GM21447 (cell line): Measurements from ENCODE around the gene CRYGD.
"Not testable (repeated sequence)": the region's sequence is repeated elsewhere in the genome, so short reads cannot be mapped to it uniquely, and the experiment has no call there.

Source experiments
- ATAC-seq: cut with Tn5 transposase; IDR thresholded peaks from one replicate; pipeline ENCODE4 v1.9.1; 2021; ENCODE audit not compliant: unreplicated experiment

The CRYGD gene

DNA sequence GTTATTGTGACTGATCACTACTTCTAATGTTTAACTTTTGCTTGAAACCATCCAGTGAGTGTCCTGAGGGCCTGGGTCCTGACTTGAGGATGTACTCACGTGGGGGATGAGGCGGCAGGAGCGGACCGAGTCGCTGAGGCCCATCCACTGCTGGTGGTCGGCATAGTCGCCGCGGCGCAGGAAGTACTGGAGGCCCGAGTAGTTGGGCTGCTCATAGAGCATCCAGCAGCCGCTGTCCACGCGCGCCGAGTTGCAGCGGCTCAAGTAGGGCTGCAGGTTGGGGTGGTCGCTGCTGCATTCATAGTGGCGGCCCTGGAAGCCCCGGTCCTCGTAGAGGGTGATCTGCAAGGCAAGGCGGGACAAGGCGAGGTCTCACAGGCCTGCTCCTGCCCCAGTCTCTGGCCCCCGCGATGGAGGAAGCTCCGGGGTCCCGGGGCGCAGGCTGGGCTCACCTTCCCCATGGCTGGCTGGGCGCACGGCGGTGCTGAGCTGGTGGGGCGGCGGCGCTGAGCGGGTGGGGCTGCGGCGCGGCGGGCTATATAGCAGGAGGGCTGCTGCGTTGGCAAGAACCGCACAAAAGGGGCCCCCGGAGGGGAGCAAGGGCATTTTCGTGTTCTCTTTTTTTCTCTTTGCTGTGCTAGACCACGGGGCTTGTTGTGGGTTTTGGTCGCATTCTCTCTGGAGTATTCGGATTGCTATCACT, at the start of gene CRYGD:
Gene CRYGD, minus strand, starts transcription at position 512 of the 703 bp plus-strand sequence. Its CDS starts 51 bp downstream, at position 461.
- not testable (repeated sequence) for ATAC-seq

DNA sequence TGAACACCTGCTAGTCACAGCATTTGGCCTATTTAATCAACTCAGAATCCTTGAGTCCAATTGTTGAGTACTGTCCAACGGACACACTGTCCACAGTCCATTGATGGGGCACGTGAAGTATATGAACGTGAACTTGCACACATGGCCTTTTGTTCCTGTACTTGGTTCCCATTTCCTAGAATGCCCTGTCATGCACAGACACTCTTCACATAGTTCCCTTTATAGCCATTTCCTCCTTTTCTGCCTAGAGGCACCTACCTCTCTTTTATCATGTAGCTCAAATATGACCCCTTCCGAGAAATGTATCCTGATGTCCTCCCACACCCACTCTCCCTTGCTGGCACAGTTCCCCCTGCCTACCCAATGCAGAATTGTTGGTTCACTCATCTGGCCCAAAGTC, 47.8 kb upstream of the CRYGD start:
- ATAC-seq, result no peak

DNA sequence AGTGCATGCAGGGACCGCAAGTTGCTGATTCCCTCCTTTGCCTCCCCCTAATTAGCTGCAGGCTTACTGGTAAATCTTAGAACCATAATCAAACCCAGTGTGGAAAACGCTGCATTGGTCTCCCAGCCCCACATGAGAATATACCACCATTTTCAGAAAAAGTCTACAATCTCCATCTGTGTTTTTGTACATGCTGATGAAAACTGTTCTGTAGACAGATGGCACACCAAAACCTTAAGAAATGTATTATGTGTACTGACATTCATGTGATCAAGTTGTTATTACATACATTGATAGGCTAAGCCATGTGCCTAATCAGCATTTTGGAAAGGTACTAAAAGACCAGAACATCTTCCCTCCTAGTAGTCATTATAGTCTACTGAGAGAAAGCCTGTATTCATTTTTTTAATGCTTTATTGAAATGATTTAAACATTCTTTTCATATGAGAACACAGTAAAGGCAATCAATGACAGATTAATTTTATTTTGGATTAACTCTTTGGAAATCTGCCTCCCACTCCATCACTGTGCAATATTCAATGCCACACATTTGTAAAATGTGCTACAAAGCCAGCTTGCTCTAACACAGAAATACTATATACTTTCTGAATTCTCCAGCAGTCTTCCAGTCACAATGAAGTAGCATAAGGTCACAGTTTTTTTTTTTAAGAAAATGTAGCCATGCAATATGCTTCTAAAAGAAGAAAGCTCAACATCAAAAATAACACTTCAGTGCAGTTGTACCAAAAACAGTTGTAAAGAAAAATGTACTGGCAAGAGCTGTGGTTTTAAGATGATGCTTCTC, 40.8 kb upstream of the CRYGD start:
- ATAC-seq, result no peak

DNA sequence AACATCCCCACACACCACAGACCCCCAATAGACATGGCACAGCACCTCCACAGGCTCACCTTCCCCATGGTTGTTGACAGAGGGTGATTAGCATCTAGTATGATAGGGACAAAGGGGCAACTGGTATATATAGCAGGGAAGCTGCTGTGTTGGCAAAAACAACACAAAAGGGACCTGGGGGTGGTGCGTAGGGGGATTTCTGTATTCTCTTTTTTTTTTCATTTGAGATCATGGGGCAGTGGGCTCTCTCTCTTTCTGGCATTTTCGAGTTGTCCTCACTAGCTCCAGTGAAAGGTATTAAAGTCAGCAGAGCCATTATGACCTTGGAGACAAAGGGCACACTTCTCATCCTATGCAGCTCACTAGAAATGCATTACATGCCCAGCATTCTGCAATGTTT, 39.2 kb upstream of the CRYGD start, which contains the start of gene CRYGA:
Gene CRYGA, minus strand, starts transcription at position 101 of the 400 bp plus-strand sequence. Its CDS starts 33 bp downstream, at position 68.
- ATAC-seq, result no peak

DNA sequence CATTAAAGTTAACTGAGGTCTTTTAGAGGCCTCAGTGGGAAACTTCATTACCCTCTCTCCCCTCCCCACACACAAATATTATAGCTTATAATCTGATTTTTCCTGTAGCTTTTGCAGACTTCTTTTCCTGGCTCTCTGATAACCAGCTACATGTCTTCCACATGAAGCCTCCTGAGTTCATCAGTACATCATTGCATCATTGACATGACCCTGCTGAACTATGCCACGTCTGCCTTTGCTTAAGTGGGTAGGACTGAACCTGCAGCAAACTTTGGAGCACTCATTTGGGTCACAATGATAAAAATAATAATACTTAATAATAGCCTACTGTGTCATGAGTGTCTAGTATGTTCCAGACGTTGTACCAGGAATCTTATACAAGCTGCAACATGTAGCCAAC, 32.1 kb upstream of the CRYGD start:
- no peak for ATAC-seq

DNA sequence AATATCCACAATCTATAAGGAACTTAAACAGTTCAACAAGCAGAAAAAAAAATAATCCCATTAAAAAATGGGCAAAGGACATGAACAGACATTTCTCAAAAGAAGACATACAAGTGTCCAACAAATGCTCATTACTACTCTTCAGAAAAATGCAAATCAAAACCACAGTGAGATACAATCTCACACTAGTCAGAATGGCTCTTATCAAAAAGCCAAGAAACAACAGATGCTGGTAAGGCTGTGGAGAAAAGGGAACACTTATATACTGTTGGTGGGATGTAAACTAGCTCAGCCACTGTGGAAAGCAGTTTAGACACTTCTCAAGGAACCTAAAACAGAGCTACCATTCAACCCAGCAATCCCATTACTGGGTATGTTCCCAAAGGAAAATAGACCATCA, 28.8 kb upstream of the CRYGD start:
- no peak for ATAC-seq

DNA sequence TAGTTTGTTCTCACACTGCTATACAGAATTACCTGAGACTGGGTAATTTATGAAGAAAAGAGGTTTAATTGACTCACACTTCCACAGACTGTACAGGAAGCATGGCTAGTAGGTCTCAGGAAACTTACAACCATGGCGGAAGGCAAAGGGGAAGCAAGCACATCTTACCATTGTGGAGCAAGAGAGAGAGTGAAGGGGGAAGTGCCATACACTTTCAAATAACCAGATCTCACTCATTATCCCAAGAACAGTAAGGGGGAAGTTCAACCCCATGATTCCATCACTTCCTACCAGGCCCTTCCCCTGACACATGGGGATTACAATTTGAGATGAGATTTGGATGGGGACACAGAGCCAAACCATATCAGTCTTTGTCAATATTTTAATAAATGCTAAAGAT, 26.6 kb upstream of the CRYGD start:
- no peak for ATAC-seq

DNA sequence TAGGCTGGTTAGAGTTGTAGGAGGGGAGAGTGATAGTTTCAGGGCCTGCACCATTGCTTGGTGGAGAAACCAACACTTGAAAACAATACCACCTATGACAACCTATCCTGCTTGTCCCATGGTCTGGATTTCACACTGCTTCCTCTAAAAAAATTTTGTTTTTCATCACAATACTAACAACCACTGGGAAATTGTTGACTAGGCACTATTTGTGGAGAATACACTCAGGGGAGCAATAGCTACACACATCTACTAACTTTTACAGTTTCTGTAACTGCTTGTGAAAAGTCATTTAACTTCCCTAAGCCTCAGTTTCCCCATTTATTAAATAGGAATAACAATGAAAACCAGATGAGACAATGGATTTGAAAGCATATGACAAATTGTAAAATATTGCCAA, 25.8 kb upstream of the CRYGD start:
- no peak for ATAC-seq

DNA sequence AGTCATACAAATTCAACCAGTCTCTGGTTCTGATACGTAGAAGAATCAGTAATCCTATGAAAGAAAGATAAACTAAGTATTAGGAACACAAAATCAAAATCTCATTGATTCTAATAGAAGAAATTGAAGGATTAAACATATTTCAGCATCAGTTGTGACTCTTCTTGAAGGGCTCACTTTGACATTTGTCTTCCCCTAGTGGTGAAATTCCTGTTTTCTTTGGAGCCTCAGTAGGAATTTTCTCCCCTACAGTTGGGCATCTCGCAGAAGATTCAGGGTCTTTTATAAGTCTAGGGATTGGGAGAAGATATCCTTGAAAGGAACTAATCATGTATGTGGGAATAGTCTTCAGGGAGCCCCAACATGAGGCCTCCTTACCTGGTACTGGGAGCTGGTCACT, 24.5 kb upstream of the CRYGD start:
- ATAC-seq, result no peak

DNA sequence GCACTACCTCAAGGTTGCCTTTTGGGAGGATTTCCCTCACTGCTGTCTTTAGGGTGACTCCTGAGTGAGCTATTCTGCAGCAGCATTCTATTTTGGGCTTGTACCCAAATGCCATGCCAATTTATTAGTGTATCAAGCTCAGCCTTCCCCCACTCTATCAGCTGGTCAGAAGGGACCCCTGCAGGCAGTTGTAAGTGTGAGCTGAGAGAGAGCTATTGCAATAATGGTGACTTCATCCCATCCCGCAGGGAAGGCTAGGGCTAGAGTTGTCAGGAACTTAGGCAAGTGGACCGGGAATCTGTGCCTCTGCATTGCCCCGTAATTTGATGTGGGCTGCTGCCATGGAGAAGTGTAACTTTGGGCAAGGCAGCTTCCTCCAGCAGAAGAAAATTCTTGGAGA, 23.4 kb upstream of the CRYGD start:
- ATAC-seq, result no peak

DNA sequence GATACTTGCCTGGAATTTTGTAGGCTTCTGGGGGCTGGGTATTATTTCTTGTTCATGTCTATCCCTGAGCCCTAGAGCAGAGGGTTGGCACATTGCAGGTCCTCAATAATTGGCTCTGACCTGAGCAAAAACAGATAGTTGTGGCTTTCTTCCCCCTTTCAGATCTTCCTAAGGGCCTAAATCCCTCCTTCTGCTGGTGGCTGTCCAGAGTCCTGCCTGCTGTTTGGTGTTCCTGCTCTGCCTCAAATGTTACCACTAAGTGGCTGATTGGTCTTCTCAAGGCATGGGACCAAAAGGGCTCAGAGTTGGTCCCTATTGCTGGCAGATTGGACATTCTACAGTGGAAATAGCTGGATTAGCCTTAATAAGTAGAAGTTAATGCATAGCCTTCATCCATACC, 22.7 kb upstream of the CRYGD start:
- no peak for ATAC-seq

DNA sequence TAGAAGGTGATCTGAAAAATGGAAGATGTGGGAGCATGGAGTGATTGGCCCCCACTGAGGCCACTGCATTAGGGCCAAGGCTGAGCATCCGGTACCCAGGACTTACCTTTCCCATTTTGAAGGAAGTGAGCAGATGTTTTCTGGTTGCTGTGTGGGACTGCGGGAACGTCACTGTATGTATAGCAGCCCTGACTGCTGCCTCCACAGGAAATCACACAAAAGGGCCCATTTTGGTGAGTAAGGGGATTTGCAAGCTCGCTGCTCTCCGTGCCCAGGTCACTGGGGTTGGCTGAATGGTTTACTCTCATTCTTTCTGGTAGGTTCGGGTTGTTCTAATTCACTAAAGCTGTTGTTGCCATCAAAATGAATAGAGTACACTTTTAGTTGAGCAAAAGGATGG, 21.7 kb upstream of the CRYGD start, which contains the start of gene CRYGB:
Gene CRYGB, minus strand, starts transcription at position 153 of the 400 bp plus-strand sequence. Its CDS starts 38 bp downstream, at position 115.
- no peak for ATAC-seq

DNA sequence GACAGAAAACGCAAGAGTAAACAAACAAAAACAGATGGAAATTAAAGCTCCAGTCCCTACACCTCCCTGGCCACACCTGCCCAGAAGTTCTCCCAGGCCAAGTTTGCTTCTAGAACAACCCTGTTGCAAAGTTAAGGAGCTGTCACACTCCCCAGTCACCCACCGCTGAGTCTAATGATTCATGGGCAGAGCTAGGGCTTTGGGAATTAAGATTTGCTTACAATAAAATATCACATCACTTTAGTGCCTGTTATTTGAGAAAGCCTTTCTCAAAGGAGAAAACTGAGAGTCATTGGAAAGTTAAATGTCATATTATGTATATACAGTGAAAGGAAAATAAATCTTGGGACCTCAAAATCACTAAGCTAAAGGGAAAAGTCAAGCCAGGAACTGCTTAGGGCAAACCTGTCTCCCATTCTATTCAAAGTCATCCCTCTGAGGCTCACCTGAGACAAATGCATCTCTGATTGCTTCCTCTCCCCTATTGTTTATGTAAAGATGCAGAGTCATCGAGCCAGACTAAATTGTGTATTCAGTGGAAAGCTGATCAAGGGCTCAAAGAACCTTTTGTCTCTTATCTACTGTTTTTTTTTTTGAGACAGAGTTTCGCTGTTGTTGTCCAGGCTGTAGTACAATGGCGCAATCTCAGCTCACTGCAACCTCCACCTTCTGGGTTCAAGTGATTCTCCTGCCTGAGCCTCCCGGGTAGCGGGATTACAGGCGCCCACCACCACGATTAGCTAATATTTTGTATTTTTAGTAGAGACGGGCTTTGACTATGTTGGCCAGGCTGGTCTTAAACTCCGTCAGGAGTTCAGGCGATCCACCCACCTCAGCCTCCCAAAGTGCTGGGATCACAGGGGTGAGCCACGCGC, 18.8 kb upstream of the CRYGD start:
- no peak for ATAC-seq

DNA sequence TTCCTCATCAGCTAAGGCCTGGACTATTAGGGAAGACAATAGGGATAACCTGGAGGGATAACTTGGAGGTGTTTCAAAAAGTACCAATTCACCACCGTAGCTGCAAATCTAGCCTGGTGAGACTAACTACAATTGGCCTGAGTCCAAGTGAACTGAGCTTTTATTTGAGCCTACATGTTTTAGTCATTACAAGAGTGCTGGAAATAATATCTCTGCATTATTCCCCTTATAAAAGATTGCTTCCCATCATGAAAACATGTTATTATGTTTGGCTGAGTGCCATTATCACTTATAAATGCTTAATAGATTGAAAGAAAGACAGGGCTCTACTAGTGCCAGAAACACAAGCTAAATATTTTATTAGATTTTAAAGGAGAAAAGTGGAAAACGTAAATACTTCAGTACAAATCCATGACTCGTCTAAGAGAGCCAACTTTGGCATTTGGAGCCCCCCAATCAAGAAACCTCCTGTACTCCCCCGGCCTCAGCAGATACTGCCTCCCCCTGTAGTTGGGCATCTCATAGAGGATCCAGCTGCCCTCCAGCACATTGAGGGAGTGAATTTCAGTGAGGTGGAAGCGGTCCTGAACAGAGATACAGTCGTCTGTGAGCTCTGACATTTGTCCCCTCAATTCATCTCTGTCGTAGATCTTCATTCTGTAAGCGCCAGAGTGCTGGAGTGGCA, 18.1 kb upstream of the CRYGD start:
- no peak for ATAC-seq

DNA sequence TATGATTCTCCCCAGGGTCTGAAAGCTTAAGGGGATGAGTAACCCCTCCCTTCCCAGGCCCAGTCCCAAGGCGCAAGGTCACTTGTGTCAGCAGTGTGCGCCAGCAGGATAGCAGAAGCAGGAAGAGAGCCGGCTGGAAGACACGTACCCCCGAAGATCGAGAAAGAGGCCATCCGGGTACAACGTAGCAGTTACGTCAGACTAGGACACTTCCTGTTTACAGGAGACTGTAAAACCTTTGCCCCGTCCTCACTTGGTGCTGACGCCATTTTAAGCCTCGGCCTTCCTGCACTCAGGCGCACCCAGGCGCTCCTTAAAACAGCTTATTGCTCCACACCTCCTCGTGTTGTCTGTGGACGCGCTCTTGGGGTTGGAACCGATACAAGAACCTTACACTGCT, 15.1 kb upstream of the CRYGD start:
- ATAC-seq, result no peak

DNA sequence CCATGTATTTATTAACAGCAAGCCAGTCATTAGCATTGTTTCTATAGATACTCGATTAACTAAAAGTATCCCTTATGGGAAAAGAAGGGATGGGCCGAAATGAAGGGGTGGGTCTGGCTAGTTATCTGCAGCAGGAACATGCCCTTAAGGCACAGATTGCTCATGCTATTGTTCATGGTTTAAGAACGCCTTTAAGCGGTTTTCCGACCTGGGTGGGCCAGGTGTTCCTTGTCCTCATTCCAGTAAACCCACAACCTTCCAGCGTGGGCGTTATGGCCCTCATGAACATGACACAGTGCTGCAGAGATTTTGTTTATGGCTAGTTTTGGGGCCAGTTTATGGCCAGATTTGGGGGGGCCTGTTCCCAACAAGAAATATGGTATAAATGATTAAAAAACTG, 14.0 kb upstream of the CRYGD start:
- ATAC-seq, result not testable (repeated sequence)

DNA sequence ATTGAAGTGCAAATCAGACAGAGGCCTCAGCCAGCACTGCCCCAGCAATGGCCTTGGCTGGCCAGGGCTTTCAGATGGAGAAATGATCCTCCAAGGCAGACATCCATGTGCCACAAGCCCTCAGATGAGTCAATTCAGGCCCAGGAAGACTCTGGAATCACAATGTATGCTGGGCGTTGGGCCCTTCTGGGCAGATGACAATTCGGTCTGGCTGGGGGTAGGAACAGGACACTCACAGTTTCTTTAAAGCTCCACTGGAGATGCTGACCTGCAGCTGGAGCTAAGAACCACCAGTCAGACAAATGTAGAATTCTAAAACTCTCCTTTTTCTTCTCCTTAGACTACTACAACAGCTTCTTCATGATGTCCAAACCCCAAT, 12.4 kb upstream of the CRYGD start:
- ATAC-seq, result no peak

DNA sequence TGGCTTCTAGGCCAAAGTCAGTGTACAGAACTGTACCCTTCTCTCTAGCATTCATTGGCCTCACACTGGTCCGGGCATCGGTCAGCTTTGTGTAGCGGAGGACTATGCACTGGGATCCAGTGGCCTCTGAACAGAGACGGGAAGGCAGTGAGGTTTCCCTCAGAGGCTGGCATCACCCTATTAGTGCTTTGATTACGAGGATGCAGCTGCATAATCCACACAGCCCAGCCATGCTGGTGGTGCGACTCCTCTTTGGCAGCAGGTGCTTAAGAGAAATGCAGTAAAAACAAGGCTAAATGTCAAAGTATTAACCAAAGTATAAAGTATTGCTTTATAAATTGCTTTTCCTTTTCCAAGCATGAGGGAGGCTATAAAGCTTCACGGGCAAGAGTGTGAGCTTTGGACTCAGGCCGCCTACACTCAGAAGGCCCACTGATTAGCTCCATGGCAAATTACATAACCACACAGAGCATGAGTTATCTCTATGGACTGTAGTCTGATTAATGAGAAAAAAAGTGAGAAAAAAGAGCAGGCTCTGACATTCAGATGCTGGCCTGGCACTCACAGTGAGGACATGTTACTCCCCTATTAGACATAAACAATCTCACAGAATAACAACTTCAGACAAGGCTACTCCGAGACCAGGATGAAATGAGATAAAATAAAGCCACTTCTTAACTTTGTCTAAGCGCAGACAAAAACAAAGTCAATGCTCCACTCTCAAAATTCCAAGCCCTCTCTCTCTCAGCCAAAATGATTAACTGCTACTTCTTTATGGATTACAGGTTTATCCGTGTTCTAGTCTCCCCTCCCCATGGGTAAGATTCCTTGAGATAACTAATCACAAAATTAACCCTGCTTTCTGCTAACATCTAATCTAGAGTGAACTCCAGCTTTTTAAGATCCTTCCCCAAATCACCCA, 11.7 kb upstream of the CRYGD start:
- ATAC-seq, result no peak

DNA sequence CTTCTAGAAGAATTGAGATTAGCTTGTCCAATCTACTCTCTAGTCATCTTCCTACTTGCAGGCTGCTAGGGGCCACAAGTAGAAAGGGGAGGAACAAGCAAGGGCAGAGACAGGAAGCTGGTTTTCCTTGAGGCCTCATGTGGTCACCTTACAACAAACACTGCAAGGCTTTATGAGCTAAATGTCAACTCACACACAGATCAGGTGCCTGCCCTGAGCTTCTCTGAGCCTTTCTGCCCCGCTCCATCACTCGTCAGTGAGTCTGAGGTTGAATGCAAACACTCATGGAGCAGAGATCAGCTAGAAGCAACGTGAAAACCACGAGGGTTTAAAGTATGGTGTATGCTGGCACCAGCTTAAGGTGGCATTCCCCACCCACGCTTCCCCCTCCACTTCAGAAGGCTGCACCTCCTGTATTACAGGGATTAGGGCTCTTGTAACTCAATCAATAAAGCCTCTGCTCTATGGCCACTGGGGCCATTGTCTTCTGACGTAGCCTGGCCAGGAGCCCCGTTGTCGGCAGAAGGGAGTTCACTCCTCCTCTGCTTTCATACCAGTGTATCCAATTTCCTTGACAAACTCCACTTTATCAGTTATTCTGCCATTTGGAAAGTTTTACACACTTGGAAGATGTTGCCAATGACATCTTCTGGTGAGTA, 10.7 kb upstream of the CRYGD start:
- peak; percentile 61 for ATAC-seq
